H1 (cell line): Measurements from ENCODE around the gene ZNF407. TPM values are rescaled to one million over a fixed set of nuclear protein-coding genes. Genes with fewer than 3 reads are reported as not detected.

Source experiments
- CTCF ChIA-PET: fragments of 300-600 bp; sonication (Branson Sonifier 250); formaldehyde crosslinking; loops from one replicate; lab custom pipeline; 2021; ENCODE audit not compliant: partially characterized antibody; lab: Charles Lee
- POLR2A ChIA-PET: fragments of 300-600 bp; sonication (Branson Sonifier 250); formaldehyde crosslinking; loops from one replicate; lab custom pipeline; 2021; ENCODE audit warnings: inconsistent platforms; ENCODE audit not compliant: partially characterized antibody; lab: Charles Lee
- DNase-seq, 2 experiments: peaks; one replicate each; pipeline versions ENCODE4 v3.0.0 to v3.0.0-alpha.2; 2010 to 2022; ENCODE audit warnings: low spot score in 2 of 2, low read depth in 1 of 2, mixed read lengths in 1 of 2
- FAIRE-seq: peaks from 2 replicates; lab custom pipeline; 2011; peaks lifted over from hg19 to GRCh38; lab: Jason Lieb, UNC
- H2AFZ ChIP-seq: 2 replicates; pipeline ENCODE4 v1.8.1; 2012; ENCODE audit warnings: low read length, inconsistent platforms
- H2AK5ac ChIP-seq: 2 replicates; pipeline ENCODE4 v1.6.1; 2013; ENCODE audit warnings: low read depth, low read length
- H2BK120ac ChIP-seq: replicated peaks from 2 replicates; pipeline ENCODE3; 2013; ENCODE audit warnings: low read depth, low read length, inconsistent platforms
- H2BK12ac ChIP-seq: 2 replicates; pipeline ENCODE4 v1.6.1; 2013; ENCODE audit warnings: low read depth, low read length
- H2BK15ac ChIP-seq: 2 replicates; pipeline ENCODE4 v1.6.1; 2013; ENCODE audit warnings: low read length
- H2BK20ac ChIP-seq: 2 replicates; pipeline ENCODE4 v1.6.1; 2013; ENCODE audit warnings: low read length
- H2BK5ac ChIP-seq: 2 replicates; pipeline ENCODE4 v1.6.1; 2013; ENCODE audit warnings: low read depth, low read length
- H3K14ac ChIP-seq: 2 replicates; pipeline ENCODE4 v1.6.1; 2013; ENCODE audit warnings: inconsistent platforms; ENCODE audit not compliant: insufficient read length
- H3K18ac ChIP-seq: 2 replicates; pipeline ENCODE4 v1.6.1; 2013; ENCODE audit warnings: low read length; ENCODE audit errors: extremely low read depth
- H3K23ac ChIP-seq: 2 replicates; pipeline ENCODE4 v1.6.1; 2013; ENCODE audit warnings: inconsistent platforms; ENCODE audit not compliant: insufficient read length
- H3K23me2 ChIP-seq: 2 replicates; pipeline ENCODE4 v1.6.1; 2013; ENCODE audit warnings: low read depth, low read length
- H3K27ac ChIP-seq: 2 replicates; pipeline ENCODE4 v1.6.1; 2011; ENCODE audit warnings: low read depth, low read length, inconsistent platforms
- H3K27me3 ChIP-seq, 4 experiments: replicated peaks in 1 of 4; 1 replicate in 1 of 4; 2 replicates in 3 of 4; pipeline versions ENCODE4 v1.6.1 to v1.8.1; 2011 to 2013; ENCODE audit warnings: low read length in 3 of 4, mild to moderate bottlenecking in 3 of 4, inconsistent platforms in 2 of 4, mixed read lengths in 2 of 4, moderate library complexity in 1 of 4; ENCODE audit not compliant: control insufficient read depth in 3 of 4, insufficient read depth in 3 of 4; ENCODE audit errors: extremely low read depth in 1 of 4
- H3K36me3 ChIP-seq, 4 experiments: 2 replicates each; pipeline versions ENCODE4 v1.6.1 to v1.8.1; 2011 to 2013; ENCODE audit warnings: mild to moderate bottlenecking in 4 of 4, low read length in 3 of 4, moderate library complexity in 2 of 4, control low read depth in 1 of 4, inconsistent platforms in 1 of 4; ENCODE audit not compliant: insufficient read depth in 4 of 4, control insufficient read depth in 2 of 4
- H3K4ac ChIP-seq: replicated peaks from 2 replicates; pipeline ENCODE3; 2013; ENCODE audit warnings: low read length, low read depth, mixed read lengths, inconsistent platforms; ENCODE audit not compliant: insufficient read length
- H3K4me1 ChIP-seq, 4 experiments: replicated peaks in 1 of 4; 1 replicate in 1 of 4; 2 replicates in 3 of 4; pipeline versions ENCODE4 v1.6.1 to v1.8.1; 2011 to 2013; ENCODE audit warnings: low read length in 3 of 4, inconsistent platforms in 2 of 4, mixed read lengths in 1 of 4; ENCODE audit not compliant: insufficient read depth in 4 of 4, control insufficient read depth in 3 of 4
- H3K4me2 ChIP-seq, 2 experiments: 2 replicates each; pipeline versions ENCODE4 v1.6.1 to v1.8.1; 2011 to 2013; ENCODE audit warnings: low read depth in 2 of 2, low read length in 2 of 2, control low read depth in 1 of 2, inconsistent platforms in 1 of 2, mild to moderate bottlenecking in 1 of 2; ENCODE audit not compliant: insufficient read depth in 1 of 2
- H3K4me3 ChIP-seq, 4 experiments: fragments of 200-600, 300-600 bp in 1 of 4; sonication (generic), shearing (Covaris generic), sonication (Bioruptor Twin) in 1 of 4; 2 replicates each; pipeline versions ENCODE4 v1.5.1 to v1.8.1; 2011 to 2016; ENCODE audit warnings: low read length in 4 of 4, low read depth in 3 of 4, control low read depth in 2 of 4, inconsistent platforms in 2 of 4, mild to moderate bottlenecking in 2 of 4, mixed read lengths in 1 of 4, moderate library complexity in 1 of 4; ENCODE audit not compliant: insufficient read depth in 2 of 4; ENCODE audit errors: extremely low read depth in 1 of 4
- H3K56ac ChIP-seq: replicated peaks from 2 replicates; pipeline ENCODE3; 2013; ENCODE audit warnings: low read depth, mild to moderate bottlenecking, mixed read lengths, low read length, inconsistent platforms; ENCODE audit not compliant: insufficient read length
- H3K79me1 ChIP-seq: 2 replicates; pipeline ENCODE4 v1.6.1; 2013; ENCODE audit warnings: low read depth, low read length, control low read depth
- H3K79me2 ChIP-seq, 2 experiments: 2 replicates each; pipeline versions ENCODE4 v1.6.1 to v1.8.1; 2012 to 2013; ENCODE audit warnings: low read length in 2 of 2, mild to moderate bottlenecking in 2 of 2, inconsistent platforms in 1 of 2; ENCODE audit not compliant: insufficient read depth in 2 of 2, control insufficient read depth in 1 of 2
- H3K9ac ChIP-seq, 4 experiments: replicated peaks in 1 of 4; 1 replicate in 1 of 4; 2 replicates in 3 of 4; pipeline versions ENCODE4 v1.6.1 to v1.8.1; 2011 to 2013; ENCODE audit warnings: low read depth in 3 of 4, low read length in 3 of 4, control low read depth in 2 of 4, mild to moderate bottlenecking in 2 of 4, moderate library complexity in 2 of 4, inconsistent platforms in 1 of 4; ENCODE audit errors: extremely low read depth in 1 of 4
- H3K9me3 ChIP-seq, 2 experiments: 2 replicates each; pipeline versions ENCODE4 v1.6.1 to v1.8.1; 2012 to 2013; ENCODE audit warnings: mild to moderate bottlenecking in 2 of 2, moderate library complexity in 2 of 2, control low read depth in 1 of 2, inconsistent platforms in 1 of 2, low read depth in 1 of 2, low read length in 1 of 2, mixed read lengths in 1 of 2; ENCODE audit not compliant: insufficient read depth in 2 of 2
- H4K20me1 ChIP-seq, 2 experiments: replicated peaks in 1 of 2; 2 replicates each; pipeline versions ENCODE3 to v1.8.1; 2011 to 2013; ENCODE audit warnings: inconsistent platforms in 2 of 2, low read length in 2 of 2, mild to moderate bottlenecking in 1 of 2; ENCODE audit not compliant: insufficient read depth in 2 of 2, control insufficient read depth in 1 of 2
- H4K5ac ChIP-seq: 2 replicates; pipeline ENCODE4 v1.6.1; 2013; ENCODE audit warnings: low read length, low read depth, mixed read lengths, inconsistent platforms; ENCODE audit not compliant: insufficient read length
- H4K8ac ChIP-seq: 2 replicates; pipeline ENCODE4 v1.8.0; 2013; ENCODE audit warnings: mild to moderate bottlenecking, moderate library complexity, low read length, inconsistent platforms; ENCODE audit not compliant: insufficient read depth; ENCODE audit errors: extremely low read depth
- H4K91ac ChIP-seq: replicated peaks from 2 replicates; pipeline ENCODE3; 2013; ENCODE audit warnings: low read length, mixed read lengths, inconsistent platforms; ENCODE audit not compliant: insufficient read length
- CHD1 ChIP-seq: IDR thresholded peaks from 2 replicates; pipeline ENCODE4 v1.6.1; 2012; ENCODE audit warnings: low read depth, low read length, improper control_type of control experiment
- CTCF ChIP-seq, 3 experiments: IDR thresholded peaks; 1 replicate in 2 of 3; 2 replicates in 1 of 3; pipeline versions ENCODE4 v1.5.1 to v1.6.1; 2011; ENCODE audit warnings: low read length in 3 of 3, mild to moderate bottlenecking in 3 of 3, inconsistent platforms in 2 of 3, low read depth in 1 of 3, moderate library complexity in 1 of 3; ENCODE audit not compliant: insufficient read depth in 1 of 3; ENCODE audit errors: control extremely low read depth in 1 of 3
- JUN ChIP-seq: IDR thresholded peaks from 2 replicates; pipeline ENCODE4 v1.6.1; 2011; ENCODE audit warnings: low read depth, mild to moderate bottlenecking, improper control_type of control experiment, low read length
- KDM4A ChIP-seq: IDR thresholded peaks from one replicate; pipeline ENCODE4 v1.7.1; 2012; ENCODE audit warnings: low read depth, mild to moderate bottlenecking, moderate library complexity, low read length, inconsistent platforms; ENCODE audit not compliant: severe bottlenecking
- MAFK ChIP-seq: IDR thresholded peaks from 2 replicates; pipeline ENCODE4 v1.6.1; 2012; ENCODE audit warnings: low read depth, mild to moderate bottlenecking, improper control_type of control experiment, low read length
- RAD21 ChIP-seq, 2 experiments: IDR thresholded peaks in 1 of 2; conservative IDR thresholded peaks in 1 of 2; 2 replicates each; pipeline ENCODE4 v1.6.1; 2011; ENCODE audit warnings: low read depth in 2 of 2, low read length in 2 of 2, improper control_type of control experiment in 1 of 2, inconsistent platforms in 1 of 2, mild to moderate bottlenecking in 1 of 2, moderate library complexity in 1 of 2
- RNF2 ChIP-seq: fragments of 200-900, 300-1000 bp; sonication (generic); IDR thresholded peaks from 2 replicates; pipeline ENCODE4 v1.7.1; 2016; ENCODE audit warnings: borderline replicate concordance, low read depth, mild to moderate bottlenecking, antibody characterized with exemption, low read length; ENCODE audit not compliant: poor library complexity, severe bottlenecking; ENCODE audit errors: missing control alignments
- TAF1 ChIP-seq: IDR thresholded peaks from 2 replicates; pipeline ENCODE4 v1.6.1; 2011; ENCODE audit warnings: mild to moderate bottlenecking, low read depth, low read length
- WGBS, 2 experiments: shearing (Covaris generic) in 1 of 2; methylation state at CpG; one replicate each; pipeline versions ENCODE4 v1.1.6 to v1.1.7; 2013 to 2015; ENCODE audit warnings: low lambda C conversion rate in 2 of 2, mixed read lengths in 2 of 2, inconsistent platforms in 1 of 2, low coverage in 1 of 2, missing lambda C conversion rate in 1 of 2; ENCODE audit not compliant: insufficient replicate concordance in 2 of 2, insufficient coverage in 1 of 2, insufficient read length in 1 of 2; ENCODE audit errors: extremely low coverage in 1 of 2, missing lambda C conversion rate in 1 of 2; 5-methylcytosine and 5-hydroxymethylcytosine counted together
- polyA plus RNA-seq, 7 experiments: library from polyadenylated mRNA; depleted of rRNA in 3 of 7; stranded (reverse) in 5 of 7; unstranded in 2 of 7; fragments of >200 nt in 5 of 7; fragments of 200-250 nt in 2 of 7; gene quantifications; 1 replicate in 5 of 7; 2 replicates in 1 of 7; 4 replicates in 1 of 7; pipeline versions ENCODE4 v1.2.1 to v1.2.3, GENCODE V29; 2011 to 2013; ENCODE audit warnings: missing spikeins in 2 of 7, mixed read lengths in 2 of 7
- total RNA-seq: library from RNA; stranded (reverse); fragmentation: NEBNext Ultra II Directional; extraction: Animal tissue kit (Norgen Biotek cat#: 25700); gene quantifications from 2 replicates; pipeline ENCODE4 v1.2.1, GENCODE V29; 2021

ZNF407 gene
- total and polyA plus RNA-seq, 2 of the 8 experiments (the other 6 are each of a cell fraction or from before 2014, with no cell fraction given), result 1.5 to 6.8 TPM

DNA sequence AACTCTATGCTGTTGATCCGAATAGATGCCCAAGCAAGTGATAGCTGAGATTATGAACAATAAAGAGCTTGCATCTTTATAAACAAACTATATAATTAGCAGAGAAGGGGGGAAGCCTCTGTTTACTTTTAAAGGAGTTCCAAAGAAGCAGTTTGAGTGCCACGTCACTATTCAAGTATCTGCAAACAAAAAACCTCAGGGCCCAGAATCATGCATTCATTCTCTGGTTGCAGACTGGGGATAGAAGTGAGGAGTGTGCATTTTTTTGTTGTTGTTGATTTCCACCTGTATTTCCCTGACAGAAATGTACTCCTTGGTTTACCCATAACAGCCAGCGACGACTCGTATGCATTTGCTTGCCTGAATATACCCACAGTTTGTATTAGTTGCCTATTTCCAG is 347.0 kb downstream of the ZNF407 start:
- no peak overlapping the region for H3K4ac ChIP-seq
- no peaks in the 10 kb centered on the region for H3K36me3 ChIP-seq
- H4K20me1 ChIP-seq, result no peaks in the 10 kb centered on the region
- no peak overlapping the region for H4K91ac ChIP-seq
- no peaks in the 10 kb centered on the region for H3K27me3 ChIP-seq
- H3K4me3 ChIP-seq, result no peak overlapping the region
- FAIRE-seq (no peak), DNase-seq (no peak)
- H3K18ac ChIP-seq, result no peak overlapping the region
- H2BK20ac ChIP-seq, result no peak overlapping the region
- ChIA-PET POLR2A (no interaction called here), CTCF (interaction anchor here (0.7 to 1.0 kb wide), 3 partner anchors 10 to 102 kb away, joined by 3 to 4 read pairs (median 3); no protein-coding TSS in a partner anchor)
- peaks cover 0 to 10% (median 5%) of the 10 kb centered on the region in 4 experiments; a peak in 5 of 7 replicates for H3K4me1 ChIP-seq
- no peak overlapping the region for H2BK120ac ChIP-seq
- no peak overlapping the region for H2AK5ac ChIP-seq
- H4K8ac ChIP-seq, result no peak overlapping the region
- H3K23ac ChIP-seq, result no peak overlapping the region
- H3K23me2 ChIP-seq, result no peaks in the 10 kb centered on the region
- H3K4me2 ChIP-seq, result no peak overlapping the region
- H3K56ac ChIP-seq, result no peak overlapping the region
- H3K9ac ChIP-seq, result no peak overlapping the region
- no peaks in the 10 kb centered on the region for H3K9me3 ChIP-seq
- H2BK5ac ChIP-seq, result no peak overlapping the region
- no peaks in the 10 kb centered on the region for H3K79me1 ChIP-seq
- no peak overlapping the region for H2AFZ ChIP-seq
- H2BK15ac ChIP-seq, result no peak overlapping the region
- H4K5ac ChIP-seq, result no peak overlapping the region
- H2BK12ac ChIP-seq, result no peak overlapping the region
- WGBS, 2 experiments, result 78% methylated on average over 5 of the region's 5 CpGs; no CpG with 5 or more reads in 1 of the 2 experiments
- no peaks in the 10 kb centered on the region for H3K79me2 ChIP-seq
- H3K14ac ChIP-seq, result no peak overlapping the region
- H3K27ac ChIP-seq, result no peak overlapping the region
- TF ChIP-seq RAD21 (IDR thresholded peaks at IDR 0.05 in 1 of 2, conservative IDR thresholded peaks at IDR 0.05 in 1 of 2; ENCODE audit: low read depth in 2 of 2, low read length in 2 of 2) (no peak), TAF1 (no peak), KDM4A (no peak), RNF2 (no peak), JUN (no peak), CHD1 (no peak), CTCF (IDR thresholded peaks at IDR 0.05; ENCODE audit: control extremely low read depth in 1 of 3, insufficient read depth in 1 of 3, low read depth in 1 of 3, low read length in 3 of 3) (no peak), MAFK (no peak)
